Fibroblast of villous mesenchyme (primary cell): ENCODE data around the gene STK33. TPM values are rescaled to one million over a fixed set of nuclear protein-coding genes. Genes with fewer than 3 reads are reported as not detected.

Experiments used
- DNase-seq: peaks from one replicate; pipeline ENCODE4 v3.0.0-alpha.2; 2010; ENCODE audit warnings: low read depth
- H3K4me3 ChIP-seq: 2 replicates; pipeline ENCODE4 v1.5.1; 2011; ENCODE audit warnings: low read depth, mild to moderate bottlenecking, low read length
- CTCF ChIP-seq: IDR thresholded peaks from 2 replicates; pipeline ENCODE4 v1.5.1; 2012; ENCODE audit warnings: low read depth, mild to moderate bottlenecking, low read length; ENCODE audit not compliant: insufficient read depth
- total RNA-seq: library from RNA; depleted of rRNA; stranded (reverse); fragments of >200 nt; gene quantifications from 2 replicates; pipeline ENCODE4 v1.2.3, GENCODE V29; 2012

Gene STK33
- total RNA-seq, 1 donor, result 5.6 TPM

- H3K4me3 ChIP-seq, result no peak overlapping the region
- no peak for TF ChIP-seq CTCF
- DNase-seq, result no peak
Observed at GRCh38 chr11:8564526-8564925, 29.5 kb downstream of the STK33 start.

- DNase-seq, result no peak
- no peak for TF ChIP-seq CTCF
- no peak overlapping the region for H3K4me3 ChIP-seq
Observed at GRCh38 chr11:8561461-8561860, 32.6 kb downstream of the STK33 start.

GRCh38 chr11:8558436-8558835 lies 35.6 kb downstream of the STK33 start:
- TF ChIP-seq CTCF, result no peak
- no peak overlapping the region for H3K4me3 ChIP-seq
- no peak for DNase-seq

GRCh38 chr11:8545698-8546366 lies 48.2 kb downstream of the STK33 start:
- H3K4me3 ChIP-seq, result no peak overlapping the region
- no peak for TF ChIP-seq CTCF
- DNase-seq, result no peak

GRCh38 chr11:8544807-8545206 lies 49.2 kb downstream of the STK33 start:
- DNase-seq, result no peak
- TF ChIP-seq CTCF, result no peak
- H3K4me3 ChIP-seq, result no peak overlapping the region

GRCh38 chr11:8543278-8543677 lies 50.8 kb downstream of the STK33 start:
- no peak overlapping the region for H3K4me3 ChIP-seq
- TF ChIP-seq CTCF, result no peak
- DNase-seq, result no peak

- no peak overlapping the region for H3K4me3 ChIP-seq
- DNase-seq, result no peak
- TF ChIP-seq CTCF, result no peak
Observed at GRCh38 chr11:8541448-8541847, 52.6 kb downstream of the STK33 start.
